Measurements from ENCODE around the gene PRKAG2.

The PRKAG2 gene

DNA sequence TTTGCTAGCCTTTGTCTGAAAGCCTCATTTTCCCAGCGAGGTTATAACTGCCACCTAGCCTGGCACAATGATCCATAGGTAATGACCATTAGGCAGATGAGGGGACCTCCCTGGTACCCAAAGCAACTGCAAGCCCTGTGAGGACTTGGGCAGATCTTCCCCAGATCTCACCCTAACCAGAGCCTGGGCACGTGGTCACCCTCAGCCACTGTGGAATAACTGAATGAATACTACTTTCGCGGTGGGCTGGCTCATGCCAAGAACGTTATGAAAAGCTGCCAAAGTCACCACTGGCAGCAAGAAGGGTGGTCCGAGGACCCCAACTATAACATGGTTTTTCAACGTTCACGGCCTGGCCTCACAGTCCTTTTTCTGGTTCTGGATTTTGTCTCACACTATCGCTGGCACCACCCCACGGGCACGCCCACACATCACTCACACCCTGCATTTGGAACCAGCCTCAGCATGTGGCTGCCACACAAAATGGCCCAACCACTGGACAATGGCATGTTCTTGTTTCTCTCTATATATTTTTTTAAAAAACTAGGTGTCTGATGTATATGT, 3.4 kb downstream of the PRKAG2 start:
- H3K4me1 ChIP-seq (ENCODE audit: control insufficient read depth, low read length) = peaks cover 9% of the 10 kb centered on the region; the same call in 1 of the 2 replicates
- H3K9me2 ChIP-seq (replicated peaks; ENCODE audit: control insufficient read depth, low read length) = no peaks in the 10 kb centered on the region
- no peak overlapping the region for H3K4me3 ChIP-seq (ENCODE audit: low read length)
- H3K36me3 ChIP-seq (ENCODE audit: control insufficient read depth, low read length) = no peaks in the 10 kb centered on the region
- H3F3A ChIP-seq (ENCODE audit: control insufficient read depth, insufficient read depth) = no peaks in the 10 kb centered on the region
- no peaks in the 10 kb centered on the region for H3K79me2 ChIP-seq (ENCODE audit: control insufficient read depth, low read length)
- H4K20me1 ChIP-seq (ENCODE audit: control insufficient read depth, insufficient read depth, low read depth, low read length) = peaks cover 5% of the 10 kb centered on the region; the same call in 1 of the 2 replicates
- TF ChIP-seq, protein P1, sequence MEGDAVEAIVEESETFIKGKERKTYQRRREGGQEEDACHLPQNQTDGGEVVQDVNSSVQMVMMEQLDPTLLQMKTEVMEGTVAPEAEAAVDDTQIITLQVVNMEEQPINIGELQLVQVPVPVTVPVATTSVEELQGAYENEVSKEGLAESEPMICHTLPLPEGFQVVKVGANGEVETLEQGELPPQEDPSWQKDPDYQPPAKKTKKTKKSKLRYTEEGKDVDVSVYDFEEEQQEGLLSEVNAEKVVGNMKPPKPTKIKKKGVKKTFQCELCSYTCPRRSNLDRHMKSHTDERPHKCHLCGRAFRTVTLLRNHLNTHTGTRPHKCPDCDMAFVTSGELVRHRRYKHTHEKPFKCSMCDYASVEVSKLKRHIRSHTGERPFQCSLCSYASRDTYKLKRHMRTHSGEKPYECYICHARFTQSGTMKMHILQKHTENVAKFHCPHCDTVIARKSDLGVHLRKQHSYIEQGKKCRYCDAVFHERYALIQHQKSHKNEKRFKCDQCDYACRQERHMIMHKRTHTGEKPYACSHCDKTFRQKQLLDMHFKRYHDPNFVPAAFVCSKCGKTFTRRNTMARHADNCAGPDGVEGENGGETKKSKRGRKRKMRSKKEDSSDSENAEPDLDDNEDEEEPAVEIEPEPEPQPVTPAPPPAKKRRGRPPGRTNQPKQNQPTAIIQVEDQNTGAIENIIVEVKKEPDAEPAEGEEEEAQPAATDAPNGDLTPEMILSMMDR (IDR thresholded peaks at IDR 0.05; ENCODE audit: low read depth, low read length, poor library complexity, severe bottlenecking) = no peak
- no peak for TF ChIP-seq EZH2phosphoT487 (IDR thresholded peaks at IDR 0.05; ENCODE audit: borderline replicate concordance, low read length)
- H3K9me3 ChIP-seq (ENCODE audit: control insufficient read depth, insufficient read depth, low read length) = no peaks in the 10 kb centered on the region
- H3K27ac ChIP-seq (ENCODE audit: low read depth, low read length) = no peak overlapping the region
- peaks cover 34% of the 10 kb centered on the region for H3K27me3 ChIP-seq (ENCODE audit: control insufficient read depth, low read length)
- no peak overlapping the region for H3K4me2 ChIP-seq (ENCODE audit: low read length)

DNA sequence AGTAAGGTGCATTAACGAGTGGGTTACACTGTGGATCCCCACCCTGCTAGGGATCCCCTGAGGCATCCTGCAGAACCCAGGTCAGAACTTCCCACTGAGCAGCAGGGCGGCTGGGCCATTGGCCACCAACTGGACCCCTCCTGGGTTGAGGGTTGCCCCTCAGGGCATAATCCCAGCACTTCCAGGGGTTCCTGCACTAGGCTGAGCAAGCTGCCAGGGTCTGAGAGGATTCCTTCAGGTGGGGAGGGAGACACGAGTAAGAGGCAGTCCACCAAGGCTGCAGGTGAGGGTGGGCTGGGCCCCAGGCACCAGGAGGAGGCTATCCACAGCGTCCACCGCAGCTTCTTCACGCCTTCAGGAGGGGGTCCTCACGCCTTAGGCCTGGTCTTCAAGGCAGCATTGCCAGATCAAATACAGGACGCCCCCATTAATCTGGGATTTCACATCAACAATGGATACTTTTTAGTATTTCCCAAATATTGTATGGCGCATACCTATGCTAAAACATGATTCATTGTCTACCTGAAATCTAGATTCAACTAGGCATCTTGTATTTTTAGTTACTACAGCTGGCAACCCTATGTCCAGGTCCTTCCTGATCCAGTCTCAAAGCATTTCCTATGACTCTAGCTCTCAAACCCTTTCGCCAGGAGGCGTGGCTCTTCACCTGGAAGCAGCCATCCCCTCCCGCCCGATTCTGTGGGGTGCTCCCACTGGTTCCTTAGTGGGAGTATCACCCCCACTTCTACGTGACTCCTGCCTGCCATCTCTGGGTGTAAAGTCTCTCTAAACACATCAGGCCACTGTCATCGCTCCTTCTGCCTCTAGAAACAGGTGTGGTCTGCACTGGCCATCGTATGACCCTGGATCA, 4.1 kb downstream of the PRKAG2 start:
- H3K9me3 ChIP-seq (ENCODE audit: control insufficient read depth, insufficient read depth, low read length) = no peaks in the 10 kb centered on the region
- peaks cover 28% of the 10 kb centered on the region for H3K27me3 ChIP-seq (ENCODE audit: control insufficient read depth, low read length)
- H3K79me2 ChIP-seq (ENCODE audit: control insufficient read depth, low read length) = no peaks in the 10 kb centered on the region
- H3K4me2 ChIP-seq (ENCODE audit: low read length) = no peak overlapping the region
- H3K4me3 ChIP-seq (ENCODE audit: low read length) = no peak overlapping the region
- TF ChIP-seq, protein P1 (IDR thresholded peaks at IDR 0.05; ENCODE audit: low read depth, low read length, poor library complexity, severe bottlenecking) = no peak
- TF ChIP-seq EZH2phosphoT487 (IDR thresholded peaks at IDR 0.05; ENCODE audit: borderline replicate concordance, low read length) = no peak
- H4K20me1 ChIP-seq (ENCODE audit: control insufficient read depth, insufficient read depth, low read depth, low read length) = 0 out of 2 replicates have a peak, but pooled peaks cover 2% of the 10 kb centered on the region
- no peaks in the 10 kb centered on the region for H3K36me3 ChIP-seq (ENCODE audit: control insufficient read depth, low read length)
- H3F3A ChIP-seq (ENCODE audit: control insufficient read depth, insufficient read depth) = no peaks in the 10 kb centered on the region
- H3K4me1 ChIP-seq (ENCODE audit: control insufficient read depth, low read length) = peaks cover 9% of the 10 kb centered on the region; the same call in 1 of the 2 replicates
- H3K9me2 ChIP-seq (replicated peaks; ENCODE audit: control insufficient read depth, low read length) = no peaks in the 10 kb centered on the region
- no peak overlapping the region for H3K27ac ChIP-seq (ENCODE audit: low read depth, low read length)

DNA sequence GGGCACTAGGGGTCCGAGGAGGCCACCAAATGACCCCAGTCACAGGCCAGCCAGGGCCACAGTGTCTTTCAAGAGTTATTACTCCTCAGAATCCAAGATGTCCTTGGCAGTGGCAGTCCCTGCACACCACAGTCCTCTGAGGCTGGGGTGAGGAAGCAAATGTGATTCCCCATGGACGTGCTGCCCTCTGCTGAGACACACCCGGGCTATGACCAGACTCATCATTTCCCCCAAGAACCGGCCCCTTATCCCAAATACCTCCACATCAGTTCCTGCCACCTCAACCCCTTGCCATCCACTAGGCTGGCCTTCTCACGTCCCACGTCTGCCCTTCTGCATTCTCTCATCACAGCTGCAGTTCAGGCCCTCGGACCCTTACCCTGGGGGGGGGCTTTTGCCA, 5.0 kb downstream of the PRKAG2 start:
- TF ChIP-seq EZH2phosphoT487 (IDR thresholded peaks at IDR 0.05; ENCODE audit: borderline replicate concordance, low read length) = no peak
- TF ChIP-seq, protein P1 (IDR thresholded peaks at IDR 0.05; ENCODE audit: low read depth, low read length, poor library complexity, severe bottlenecking) = no peak
- H3K27ac ChIP-seq (ENCODE audit: low read depth, low read length) = no peak overlapping the region
- H3K4me1 ChIP-seq (ENCODE audit: control insufficient read depth, low read length) = peaks cover 8% of the 10 kb centered on the region; the same call in 1 of the 2 replicates
- no peak overlapping the region for H3K4me3 ChIP-seq (ENCODE audit: low read length)
- H3K9me2 ChIP-seq (replicated peaks; ENCODE audit: control insufficient read depth, low read length) = no peaks in the 10 kb centered on the region
- H3K9me3 ChIP-seq (ENCODE audit: control insufficient read depth, insufficient read depth, low read length) = no peaks in the 10 kb centered on the region
- H3K36me3 ChIP-seq (ENCODE audit: control insufficient read depth, low read length) = no peaks in the 10 kb centered on the region
- no peaks in the 10 kb centered on the region for H3K79me2 ChIP-seq (ENCODE audit: control insufficient read depth, low read length)
- 0 out of 2 replicates have a peak, but pooled peaks cover 2% of the 10 kb centered on the region for H4K20me1 ChIP-seq (ENCODE audit: control insufficient read depth, insufficient read depth, low read depth, low read length)
- peaks cover 23% of the 10 kb centered on the region for H3K27me3 ChIP-seq (ENCODE audit: control insufficient read depth, low read length)
- H3K4me2 ChIP-seq (ENCODE audit: low read length) = no peak overlapping the region
- H3F3A ChIP-seq (ENCODE audit: control insufficient read depth, insufficient read depth) = no peaks in the 10 kb centered on the region

Data from DOHH2 (cell line).